Measurements from ENCODE around the gene PDCD5.
"Not testable (repeated sequence)": the region's sequence is repeated elsewhere in the genome, so short reads cannot be mapped to it uniquely, and the experiment has no call there.

The PDCD5 gene

DNA sequence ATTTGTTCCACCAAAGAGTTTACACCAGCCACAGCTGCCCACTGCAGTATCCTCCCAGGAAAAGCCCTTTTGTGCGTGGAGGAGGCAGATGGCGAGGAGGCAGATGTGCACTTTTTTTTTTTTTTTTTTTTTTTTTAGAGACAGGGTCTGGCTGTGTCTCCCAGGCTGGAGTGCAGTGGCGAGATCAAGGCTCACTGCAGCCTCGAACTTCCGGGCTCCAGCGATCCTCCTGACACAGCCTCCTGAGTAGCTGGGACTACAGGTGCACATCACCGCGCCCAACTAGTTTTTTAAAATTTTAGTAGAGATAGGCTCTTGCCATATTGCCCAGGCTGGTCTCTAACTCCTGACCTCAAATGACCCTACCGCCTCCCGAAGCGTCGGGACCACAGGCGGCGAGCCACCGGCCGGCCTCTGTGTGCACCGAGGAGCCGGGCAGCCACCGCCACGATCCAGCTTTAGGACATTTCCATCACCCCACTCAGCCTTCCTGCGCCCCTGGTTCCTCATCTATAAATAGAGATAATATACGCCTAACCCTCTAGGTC is 563 bp upstream of the PDCD5 start:
- WGBS, 2 experiments (ENCODE audit: insufficient coverage in 2 of 2): 0 to 24% methylated on average over 1 to 16 of the region's 22 CpGs
- Histone ChIP-seq H3K27ac (ENCODE audit: low read depth, low read length, severe bottlenecking) (no peak overlapping the region), H3K4me1 (ENCODE audit: control insufficient read depth, insufficient read depth, low read length, poor library complexity, severe bottlenecking) (peaks cover 5% of the 10 kb centered on the region)

DNA sequence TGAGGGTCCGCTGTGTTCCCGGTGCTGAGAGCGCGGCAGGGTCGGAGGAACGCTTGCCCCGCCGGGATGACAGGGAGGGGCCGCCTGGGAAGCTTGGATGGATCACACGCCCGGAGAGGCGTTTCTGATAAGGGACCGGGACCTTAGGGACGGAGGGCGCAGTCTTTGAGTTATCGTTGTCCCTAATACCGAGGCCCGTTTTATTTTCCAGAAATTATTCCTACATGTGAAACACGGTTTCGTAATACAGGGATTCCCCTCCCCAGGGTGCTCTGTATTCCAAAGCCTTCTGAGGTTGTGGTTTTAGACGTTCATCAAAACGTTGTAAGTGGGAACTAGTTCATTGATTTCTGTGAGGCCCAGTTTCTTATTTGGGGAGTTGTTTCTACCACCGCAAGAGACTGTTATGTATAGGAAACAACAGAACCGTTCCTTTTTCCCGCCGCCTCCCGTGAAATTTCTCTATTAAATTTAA is 752 bp downstream of the PDCD5 start:
- WGBS, 2 experiments (ENCODE audit: insufficient coverage in 2 of 2): 8% methylated on average over 25 of the region's 27 CpGs

More for the DNA sequence above, 563 bp upstream of the PDCD5 start:
- Histone ChIP-seq H3K4me3 (ENCODE audit: extremely low read depth, insufficient read depth, low read length, poor library complexity, severe bottlenecking) (peak overlapping the region; percentile 82), H3K9me3 (ENCODE audit: control insufficient read depth, low read length) (no peaks in the 10 kb centered on the region), H3K36me3 (ENCODE audit: control insufficient read depth, insufficient read depth, low read length) (peaks cover 32% of the 10 kb centered on the region)

DNA sequence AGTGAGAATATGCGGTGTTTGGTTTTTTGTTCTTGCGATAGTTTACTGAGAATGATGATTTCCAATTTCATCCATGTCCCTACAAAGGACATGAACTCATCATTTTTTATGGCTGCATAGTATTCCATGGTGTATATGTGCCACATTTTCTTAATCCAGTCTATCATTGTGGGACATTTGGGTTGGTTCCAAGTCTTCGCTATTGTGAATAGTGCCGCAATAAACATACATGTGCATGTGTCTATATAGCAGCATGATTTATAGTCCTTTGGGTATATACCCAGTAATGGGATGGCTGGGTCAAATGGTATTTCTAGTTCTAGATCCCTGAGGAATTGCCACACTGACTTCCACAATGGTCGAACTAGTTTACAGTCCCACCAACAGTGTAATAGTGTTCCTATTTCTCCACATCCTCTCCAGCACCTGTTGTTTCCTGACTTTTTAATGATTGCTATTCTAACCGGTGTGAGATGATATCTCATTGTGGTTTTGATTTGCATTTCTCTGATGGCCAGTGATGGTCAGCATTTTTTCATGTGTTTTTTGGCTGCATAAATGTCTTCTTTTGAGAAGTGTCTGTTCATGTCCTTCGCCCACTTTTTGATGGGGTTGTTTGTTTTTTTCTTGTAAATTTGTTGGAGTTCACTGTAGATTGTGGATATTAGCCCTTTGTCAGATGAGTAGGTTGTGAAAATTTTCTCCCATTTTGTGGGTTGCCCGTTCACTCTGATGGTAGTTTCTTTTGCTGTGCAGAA is 6.9 kb downstream of the PDCD5 start:
- WGBS, 2 experiments (ENCODE audit: insufficient coverage in 2 of 2): no CpG with 5 or more reads among the region's 8 CpGs
- not testable (repeated sequence) for H3K27ac ChIP-seq (ENCODE audit: low read depth, low read length, severe bottlenecking); H3K4me1 ChIP-seq (ENCODE audit: control insufficient read depth, insufficient read depth, low read length, poor library complexity, severe bottlenecking); H3K4me3 ChIP-seq (ENCODE audit: extremely low read depth, insufficient read depth, low read length, poor library complexity, severe bottlenecking); H3K9me3 ChIP-seq (ENCODE audit: control insufficient read depth, low read length)
- H3K36me3 ChIP-seq (ENCODE audit: control insufficient read depth, insufficient read depth, low read length): peaks cover 43% of the 10 kb centered on the region

More for the DNA sequence above, 752 bp downstream of the PDCD5 start:
- peak overlapping the region; percentile 82 for H3K4me3 ChIP-seq (ENCODE audit: extremely low read depth, insufficient read depth, low read length, poor library complexity, severe bottlenecking)
- peaks cover 5% of the 10 kb centered on the region for H3K4me1 ChIP-seq (ENCODE audit: control insufficient read depth, insufficient read depth, low read length, poor library complexity, severe bottlenecking)
- H3K27ac ChIP-seq (ENCODE audit: low read depth, low read length, severe bottlenecking): no peak overlapping the region
- H3K36me3 ChIP-seq (ENCODE audit: control insufficient read depth, insufficient read depth, low read length): peaks cover 46% of the 10 kb centered on the region
- no peaks in the 10 kb centered on the region for H3K9me3 ChIP-seq (ENCODE audit: control insufficient read depth, low read length)

- Histone ChIP-seq H3K36me3 (ENCODE audit: control insufficient read depth, insufficient read depth, low read length) (peaks cover 46% of the 10 kb centered on the region), H3K9me3 (ENCODE audit: control insufficient read depth, low read length) (no peaks in the 10 kb centered on the region), H3K27ac (ENCODE audit: low read depth, low read length, severe bottlenecking) (no peak overlapping the region), H3K4me1 (ENCODE audit: control insufficient read depth, insufficient read depth, low read length, poor library complexity, severe bottlenecking) (no peaks in the 10 kb centered on the region), H3K4me3 (ENCODE audit: extremely low read depth, insufficient read depth, low read length, poor library complexity, severe bottlenecking) (no peak overlapping the region)
- 93% methylated on average over 2 of the region's 2 CpGs; no CpG with 5 or more reads in 1 of the 2 experiments for WGBS, 2 experiments (ENCODE audit: insufficient coverage in 2 of 2)
Observed at GRCh38 chr19:32594021-32594420, 13.0 kb downstream of the PDCD5 start.

DNA sequence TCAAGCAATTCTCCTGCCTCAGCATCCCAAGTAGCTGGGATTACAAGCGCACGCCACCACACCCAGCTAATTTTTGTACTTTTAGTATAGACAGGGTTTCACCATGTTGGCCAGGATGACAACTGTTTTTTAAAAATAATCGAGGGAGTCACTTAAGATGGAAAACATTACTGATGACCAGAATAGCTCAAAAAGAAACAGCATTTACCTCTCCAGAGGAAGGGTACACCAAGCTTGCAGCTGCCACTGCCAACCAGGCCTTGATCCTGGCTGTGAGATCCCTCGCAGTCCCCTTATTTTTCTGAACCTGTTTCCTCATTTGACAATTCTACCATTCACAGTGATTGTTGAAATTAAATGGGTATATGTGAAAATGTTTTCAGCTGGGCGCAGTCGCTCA is 14.5 kb downstream of the PDCD5 start:
- Histone ChIP-seq H3K27ac (ENCODE audit: low read depth, low read length, severe bottlenecking) (no peak overlapping the region), H3K4me1 (ENCODE audit: control insufficient read depth, insufficient read depth, low read length, poor library complexity, severe bottlenecking) (no peaks in the 10 kb centered on the region), H3K4me3 (ENCODE audit: extremely low read depth, insufficient read depth, low read length, poor library complexity, severe bottlenecking) (no peak overlapping the region), H3K9me3 (ENCODE audit: control insufficient read depth, low read length) (no peaks in the 10 kb centered on the region), H3K36me3 (ENCODE audit: control insufficient read depth, insufficient read depth, low read length) (peaks cover 56% of the 10 kb centered on the region)
- 71% methylated on average over 1 of the region's 6 CpGs; no CpG with 5 or more reads in 1 of the 2 experiments for WGBS, 2 experiments (ENCODE audit: insufficient coverage in 2 of 2)

DNA sequence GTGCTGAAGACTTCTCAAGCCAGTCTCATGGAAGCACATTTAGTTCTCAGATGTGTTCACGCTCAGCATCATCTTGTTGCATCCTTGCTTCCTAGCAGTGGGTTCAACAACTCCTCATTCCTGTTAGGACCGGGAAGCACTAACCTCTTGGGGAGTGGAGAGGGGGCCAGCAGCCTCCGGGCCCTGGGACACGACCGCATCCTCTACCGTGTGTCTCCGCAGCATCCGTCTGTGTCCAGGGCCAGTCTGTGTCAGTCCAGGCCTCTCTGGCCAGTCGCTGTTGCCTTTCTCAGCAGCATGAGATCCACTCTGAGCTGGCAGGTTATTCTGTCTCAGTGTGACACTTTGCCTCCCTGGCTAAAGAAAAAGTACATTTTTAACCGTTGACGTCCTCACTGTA is 17.0 kb downstream of the PDCD5 start:
- Histone ChIP-seq H3K36me3 (ENCODE audit: control insufficient read depth, insufficient read depth, low read length) (peaks cover 73% of the 10 kb centered on the region), H3K27ac (ENCODE audit: low read depth, low read length, severe bottlenecking) (no peak overlapping the region), H3K4me1 (ENCODE audit: control insufficient read depth, insufficient read depth, low read length, poor library complexity, severe bottlenecking) (no peaks in the 10 kb centered on the region), H3K4me3 (ENCODE audit: extremely low read depth, insufficient read depth, low read length, poor library complexity, severe bottlenecking) (no peak overlapping the region), H3K9me3 (ENCODE audit: control insufficient read depth, low read length) (no peaks in the 10 kb centered on the region)
- WGBS, 2 experiments (ENCODE audit: insufficient coverage in 2 of 2): 96 to 97% methylated on average over 10 to 11 of the region's 11 CpGs

- peaks cover 74% of the 10 kb centered on the region for H3K36me3 ChIP-seq (ENCODE audit: control insufficient read depth, insufficient read depth, low read length)
- no peak overlapping the region for H3K4me3 ChIP-seq (ENCODE audit: extremely low read depth, insufficient read depth, low read length, poor library complexity, severe bottlenecking)
- H3K27ac ChIP-seq (ENCODE audit: low read depth, low read length, severe bottlenecking): no peak overlapping the region
- 60 to 96% methylated on average over 1 to 5 of the region's 6 CpGs for WGBS, 2 experiments (ENCODE audit: insufficient coverage in 2 of 2)
- H3K9me3 ChIP-seq (ENCODE audit: control insufficient read depth, low read length): no peaks in the 10 kb centered on the region
- no peaks in the 10 kb centered on the region for H3K4me1 ChIP-seq (ENCODE audit: control insufficient read depth, insufficient read depth, low read length, poor library complexity, severe bottlenecking)
Observed at GRCh38 chr19:32599258-32599657, 18.3 kb downstream of the PDCD5 start.

DNA sequence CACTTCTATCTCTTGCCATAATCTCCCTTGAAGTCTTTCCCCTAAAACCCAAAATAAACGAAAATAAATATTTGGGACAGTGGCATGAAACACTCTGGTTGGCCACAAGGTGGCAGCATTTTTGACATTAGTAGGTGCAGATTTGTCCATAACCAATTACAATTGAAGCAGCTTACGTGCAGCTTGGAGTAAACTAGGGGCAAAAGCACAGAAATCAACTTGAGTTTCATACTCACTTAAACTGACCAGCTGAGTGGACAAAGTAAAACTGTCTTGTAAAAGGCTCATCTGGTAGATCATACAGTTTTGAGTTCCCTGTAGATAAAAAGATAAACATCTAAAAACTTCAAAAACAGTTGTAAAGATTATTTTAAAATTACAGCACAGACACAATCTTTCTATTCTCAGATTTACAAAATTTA is 18.8 kb downstream of the PDCD5 start:
- WGBS, 2 experiments (ENCODE audit: insufficient coverage in 2 of 2): 100% methylated on average over 1 of the region's 2 CpGs; no CpG with 5 or more reads in 1 of the 2 experiments
- Histone ChIP-seq H3K27ac (ENCODE audit: low read depth, low read length, severe bottlenecking) (no peak overlapping the region), H3K4me3 (ENCODE audit: extremely low read depth, insufficient read depth, low read length, poor library complexity, severe bottlenecking) (no peak overlapping the region), H3K36me3 (ENCODE audit: control insufficient read depth, insufficient read depth, low read length) (peaks cover 73% of the 10 kb centered on the region), H3K4me1 (ENCODE audit: control insufficient read depth, insufficient read depth, low read length, poor library complexity, severe bottlenecking) (no peaks in the 10 kb centered on the region), H3K9me3 (ENCODE audit: control insufficient read depth, low read length) (no peaks in the 10 kb centered on the region)

- whole genome bisulfite sequencing, 2 experiments (ENCODE audit: insufficient coverage in 2 of 2): 95 to 98% methylated on average over 13 of the region's 14 CpGs
- H3K36me3 ChIP-seq (ENCODE audit: control insufficient read depth, insufficient read depth, low read length): peaks cover 72% of the 10 kb centered on the region
- H3K9me3 ChIP-seq (ENCODE audit: control insufficient read depth, low read length): no peaks in the 10 kb centered on the region
- no peak overlapping the region for H3K27ac ChIP-seq (ENCODE audit: low read depth, low read length, severe bottlenecking)
- no peak overlapping the region for H3K4me3 ChIP-seq (ENCODE audit: extremely low read depth, insufficient read depth, low read length, poor library complexity, severe bottlenecking)
- no peaks in the 10 kb centered on the region for H3K4me1 ChIP-seq (ENCODE audit: control insufficient read depth, insufficient read depth, low read length, poor library complexity, severe bottlenecking)
Observed at GRCh38 chr19:32603961-32604360, 23.0 kb downstream of the PDCD5 start.

- no peaks in the 10 kb centered on the region for H3K9me3 ChIP-seq (ENCODE audit: control insufficient read depth, low read length)
- H3K4me3 ChIP-seq (ENCODE audit: extremely low read depth, insufficient read depth, low read length, poor library complexity, severe bottlenecking): no peak overlapping the region
- no peak overlapping the region for H3K27ac ChIP-seq (ENCODE audit: low read depth, low read length, severe bottlenecking)
- H3K36me3 ChIP-seq (ENCODE audit: control insufficient read depth, insufficient read depth, low read length): peaks cover 65% of the 10 kb centered on the region
- WGBS, 2 experiments (ENCODE audit: insufficient coverage in 2 of 2): 97% methylated on average over 9 to 16 of the region's 21 CpGs
- H3K4me1 ChIP-seq (ENCODE audit: control insufficient read depth, insufficient read depth, low read length, poor library complexity, severe bottlenecking): no peaks in the 10 kb centered on the region
Observed at GRCh38 chr19:32605544-32605943, 24.6 kb downstream of the PDCD5 start.

- no peaks in the 10 kb centered on the region for H3K4me1 ChIP-seq (ENCODE audit: control insufficient read depth, insufficient read depth, low read length, poor library complexity, severe bottlenecking)
- peaks cover 66% of the 10 kb centered on the region for H3K36me3 ChIP-seq (ENCODE audit: control insufficient read depth, insufficient read depth, low read length)
- H3K9me3 ChIP-seq (ENCODE audit: control insufficient read depth, low read length): no peaks in the 10 kb centered on the region
- no peak overlapping the region for H3K4me3 ChIP-seq (ENCODE audit: extremely low read depth, insufficient read depth, low read length, poor library complexity, severe bottlenecking)
- H3K27ac ChIP-seq (ENCODE audit: low read depth, low read length, severe bottlenecking): no peak overlapping the region
- 86 to 96% methylated on average over 12 to 14 of the region's 15 CpGs for WGBS, 2 experiments (ENCODE audit: insufficient coverage in 2 of 2)
Observed at GRCh38 chr19:32606289-32606688, 25.3 kb downstream of the PDCD5 start.

Measured in mesodermal cell (in vitro differentiated cells).